Measurements from ENCODE around the gene CELA2A. TPM values are rescaled to one million over a fixed set of nuclear protein-coding genes. Genes with fewer than 3 reads are reported as not detected.

The CELA2A gene
- total and polyA plus RNA-seq, 9 of the 15 experiments (the other 6 are each of a cell fraction or from before 2014, with no cell fraction given) = 0.62 TPM; not detected in 8

GRCh38 chr1:15456313-15456954, at the start of gene CELA2A (continued):
- no peak for TF ChIP-seq TOE1 (IDR thresholded peaks at IDR 0.05; ENCODE audit: borderline replicate concordance)
- no peak for TF ChIP-seq TOE1 (CRISPR knock-in tag; IDR thresholded peaks at IDR 0.05; ENCODE audit: borderline replicate concordance, low read depth)
- TF ChIP-seq E2F3 (CRISPR knock-in tag; IDR thresholded peaks at IDR 0.05) = no peak
- peak; percentile 80 for TF ChIP-seq TCF3 (CRISPR knock-in tag; IDR thresholded peaks at IDR 0.05)
- TF ChIP-seq RAD21 (CRISPR knock-in tag; conservative IDR thresholded peaks at IDR 0.05 in 1 of 2, IDR thresholded peaks at IDR 0.05 in 1 of 2) = no peak
- TF ChIP-seq ZBTB40 (IDR thresholded peaks at IDR 0.05) = peak; percentile 31; the same call in 1 of the 2 replicates
- no peak for TF ChIP-seq ZBTB40 (CRISPR knock-in tag; IDR thresholded peaks at IDR 0.05)
- no peak for TF ChIP-seq ZNF407 (IDR thresholded peaks at IDR 0.05; ENCODE audit: low read depth)
- TF ChIP-seq PML (IDR thresholded peaks at IDR 0.05; ENCODE audit: low read length) = no peak
- 0 out of 2 replicates have a peak, but pooled peaks have one; percentile 10 for TF ChIP-seq STAT5A (IDR thresholded peaks at IDR 0.05; ENCODE audit: borderline replicate concordance, low read length)
- no peak for TF ChIP-seq ZBED1 (IDR thresholded peaks at IDR 0.05)

Data from K562 (cell line).